PC-3 (cell line): ENCODE results near the gene MACROH2A2.

Experiments used
- EZH2 ChIP-seq: fragments of 300-600 bp; sonication (generic); IDR thresholded peaks from one replicate; pipeline ENCODE4 v1.6.1; 2017; ENCODE audit warnings: antibody characterized with exemption, mild to moderate bottlenecking, low read length; ENCODE audit not compliant: unreplicated experiment
- EZH2phosphoT487 ChIP-seq: fragments of 300-600 bp; sonication (generic); IDR thresholded peaks from 2 replicates; pipeline ENCODE4 v1.6.1; 2018; ENCODE audit warnings: mild to moderate bottlenecking, antibody characterized with exemption, low read length, borderline replicate concordance
- TF ChIP-seq, protein P1 (sequence below): fragments of 300-600 bp; sonication (generic); conservative IDR thresholded peaks from 2 replicates; pipeline ENCODE4 v1.5.1; 2017; ENCODE audit warnings: antibody characterized with exemption, low read depth, mild to moderate bottlenecking, low read length

DNA sequence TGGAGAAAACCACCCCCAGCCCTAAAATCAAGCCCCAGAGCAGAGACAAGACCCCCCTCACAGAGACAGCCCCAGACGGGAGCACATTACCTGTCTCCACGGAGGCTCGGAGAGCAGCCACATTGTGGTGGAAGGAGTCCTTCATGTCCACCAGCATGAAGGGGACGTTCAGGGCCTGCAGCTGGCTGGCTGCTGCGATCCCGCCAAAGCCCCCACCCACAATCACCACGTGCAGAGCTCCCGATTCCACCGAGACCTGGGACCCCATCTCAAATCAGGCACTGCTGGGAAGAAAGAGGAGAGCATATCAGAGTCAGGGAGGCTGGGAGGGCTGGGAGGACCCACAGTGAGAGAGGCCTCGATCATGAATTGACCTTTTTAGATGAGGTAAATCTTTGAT is 71.2 kb downstream of the MACROH2A2 start:
- TF ChIP-seq, protein P1, sequence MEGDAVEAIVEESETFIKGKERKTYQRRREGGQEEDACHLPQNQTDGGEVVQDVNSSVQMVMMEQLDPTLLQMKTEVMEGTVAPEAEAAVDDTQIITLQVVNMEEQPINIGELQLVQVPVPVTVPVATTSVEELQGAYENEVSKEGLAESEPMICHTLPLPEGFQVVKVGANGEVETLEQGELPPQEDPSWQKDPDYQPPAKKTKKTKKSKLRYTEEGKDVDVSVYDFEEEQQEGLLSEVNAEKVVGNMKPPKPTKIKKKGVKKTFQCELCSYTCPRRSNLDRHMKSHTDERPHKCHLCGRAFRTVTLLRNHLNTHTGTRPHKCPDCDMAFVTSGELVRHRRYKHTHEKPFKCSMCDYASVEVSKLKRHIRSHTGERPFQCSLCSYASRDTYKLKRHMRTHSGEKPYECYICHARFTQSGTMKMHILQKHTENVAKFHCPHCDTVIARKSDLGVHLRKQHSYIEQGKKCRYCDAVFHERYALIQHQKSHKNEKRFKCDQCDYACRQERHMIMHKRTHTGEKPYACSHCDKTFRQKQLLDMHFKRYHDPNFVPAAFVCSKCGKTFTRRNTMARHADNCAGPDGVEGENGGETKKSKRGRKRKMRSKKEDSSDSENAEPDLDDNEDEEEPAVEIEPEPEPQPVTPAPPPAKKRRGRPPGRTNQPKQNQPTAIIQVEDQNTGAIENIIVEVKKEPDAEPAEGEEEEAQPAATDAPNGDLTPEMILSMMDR, result no peak
- TF ChIP-seq EZH2phosphoT487 (no peak), EZH2 (no peak)
